Effector CD8-positive, alpha-beta T cell (primary cell): ENCODE measurements around the gene LGALS12.
"Not testable (repeated sequence)": the region's sequence is repeated elsewhere in the genome, so short reads cannot be mapped to it uniquely, and the experiment has no call there.

Experiments
- DNase-seq: peaks from one replicate; lab custom pipeline; 2025; lab: John Stamatoyannopoulos, UW

The LGALS12 gene

DNA sequence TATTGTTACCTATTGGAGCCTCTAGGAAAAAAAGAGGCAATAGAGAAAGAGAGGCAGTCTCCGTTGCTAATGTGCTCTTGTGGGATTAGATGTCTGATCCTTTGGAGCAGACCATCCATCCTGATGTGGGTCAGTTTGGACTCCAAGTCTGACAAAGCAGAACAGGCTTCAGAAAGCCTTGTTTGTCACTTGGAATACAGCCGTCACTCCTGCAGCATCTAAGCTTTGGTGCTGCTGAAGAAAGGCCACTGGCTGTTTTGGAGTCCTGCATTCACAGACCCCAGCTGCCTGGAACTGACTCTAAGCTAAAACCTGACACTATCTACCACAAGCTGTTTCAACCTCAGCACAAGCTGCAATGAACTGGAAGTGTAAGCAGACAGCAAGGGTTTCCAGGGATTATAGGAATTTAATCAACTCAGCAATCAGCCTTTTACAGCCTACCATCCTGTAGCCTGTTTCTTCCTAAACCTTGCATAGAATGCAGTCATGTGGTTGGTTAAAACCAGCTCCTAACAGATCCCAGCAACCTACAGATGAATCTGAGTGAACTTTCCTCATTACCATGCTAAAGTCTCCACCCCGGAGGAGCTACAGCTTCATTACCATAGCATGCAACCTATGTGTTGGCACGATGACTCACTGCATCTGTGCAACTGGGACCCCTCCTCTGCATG lies 27.1 kb downstream of the LGALS12 start:
- DNase-seq = no peak

DNA sequence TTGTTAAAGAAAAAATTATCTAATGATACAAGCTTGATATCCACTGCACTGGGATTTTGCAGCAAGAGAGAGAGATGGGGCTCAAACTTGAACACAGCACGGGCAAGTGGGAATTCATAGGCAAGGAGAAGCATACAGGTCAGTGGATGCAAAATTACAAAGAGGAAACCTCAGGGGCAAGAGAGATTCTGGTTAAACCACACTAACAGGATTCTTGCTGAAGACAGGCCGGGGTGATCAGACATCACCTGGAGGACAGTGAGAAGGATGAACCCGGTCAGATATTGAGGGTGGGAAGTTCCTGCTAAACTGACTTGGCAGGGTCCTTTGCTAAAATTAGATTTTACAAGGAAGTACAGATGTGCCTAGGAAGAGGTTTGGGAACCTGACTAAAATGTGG lies 28.2 kb downstream of the LGALS12 start:
- DNase-seq = no peak

DNA sequence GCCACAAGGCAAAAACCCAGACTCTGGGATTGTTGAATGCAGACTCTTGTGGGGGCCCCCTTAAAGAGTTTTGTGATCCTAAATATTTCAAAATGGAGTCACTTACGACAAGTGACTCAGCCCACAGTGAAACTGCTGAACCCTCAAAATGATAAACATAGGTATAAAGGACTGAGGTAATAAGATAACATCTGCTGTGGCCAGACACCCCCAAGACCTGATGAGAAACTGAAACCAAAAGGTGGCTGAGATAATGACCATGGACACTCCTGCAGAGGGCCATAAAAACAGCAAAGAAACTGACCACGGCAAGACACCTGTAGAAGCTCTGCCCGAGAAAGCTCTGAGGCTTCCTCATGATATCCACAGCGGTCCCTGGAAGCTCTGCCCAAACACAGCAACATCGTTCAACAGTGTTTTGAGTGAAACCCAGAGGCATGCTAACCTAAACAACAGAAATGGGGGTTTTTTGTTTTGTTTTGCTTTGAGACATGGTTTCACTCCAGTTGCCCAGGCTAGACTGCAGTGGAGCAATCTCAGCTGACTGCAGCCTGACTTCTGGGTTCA lies 29.1 kb downstream of the LGALS12 start:
- no peak for DNase-seq

DNA sequence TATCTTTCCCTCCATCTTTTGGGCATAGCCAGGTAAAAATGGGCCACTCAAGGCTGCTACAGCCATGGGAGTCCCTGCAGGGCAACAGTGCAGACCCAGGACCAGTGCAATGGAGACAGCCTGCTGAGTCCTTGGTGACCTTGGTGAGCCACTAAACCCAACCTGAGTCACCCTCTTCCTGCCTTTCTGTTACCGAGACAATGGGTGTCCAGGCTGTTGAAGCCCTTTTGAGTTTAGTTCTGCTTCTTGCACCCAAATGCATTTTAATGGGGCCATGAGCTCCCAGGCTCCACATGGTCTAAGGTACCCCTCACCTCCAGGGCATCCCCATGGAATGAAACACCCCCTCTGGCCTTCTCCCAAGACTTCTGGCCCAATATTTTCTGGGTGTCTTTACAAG lies 29.9 kb downstream of the LGALS12 start:
- no peak for DNase-seq

DNA sequence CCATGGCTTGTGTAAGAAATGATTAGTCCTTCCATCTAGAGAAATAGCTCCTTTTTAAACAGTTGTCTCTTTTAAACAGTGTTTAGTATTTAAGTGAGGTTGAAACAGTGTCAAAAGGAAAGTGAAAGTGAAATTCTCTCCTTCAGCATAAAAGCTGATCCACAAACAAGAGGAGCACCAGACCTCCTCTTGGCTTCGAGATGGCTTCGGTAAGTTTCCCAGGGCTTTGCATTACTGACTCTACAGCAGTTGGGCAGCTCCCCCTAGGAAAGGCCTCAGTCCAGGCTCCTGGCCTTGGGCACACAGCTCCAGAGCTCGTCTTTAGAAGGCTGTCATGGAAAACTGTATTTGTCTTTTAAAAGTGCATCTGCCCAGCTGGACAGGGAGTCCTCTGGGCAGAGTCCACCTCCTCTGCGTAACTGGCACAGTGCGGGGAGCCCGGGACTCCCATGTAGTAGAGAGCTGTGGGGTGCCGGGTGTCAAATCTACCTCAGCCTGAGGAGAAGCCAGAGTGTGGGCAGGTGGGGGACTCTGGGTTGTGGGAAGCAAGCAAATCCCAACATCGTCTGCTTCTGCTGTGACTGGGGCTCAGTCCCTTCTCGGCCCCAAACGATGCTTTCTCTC lies 30.9 kb downstream of the LGALS12 start, which contains the start of gene PLAAT4:
PLAAT4 (plus strand) TSS at position 140 of the 624 bp plus-strand sequence; CDS start at position 201, 61 bp downstream.
- peak; percentile 4 for DNase-seq

DNA sequence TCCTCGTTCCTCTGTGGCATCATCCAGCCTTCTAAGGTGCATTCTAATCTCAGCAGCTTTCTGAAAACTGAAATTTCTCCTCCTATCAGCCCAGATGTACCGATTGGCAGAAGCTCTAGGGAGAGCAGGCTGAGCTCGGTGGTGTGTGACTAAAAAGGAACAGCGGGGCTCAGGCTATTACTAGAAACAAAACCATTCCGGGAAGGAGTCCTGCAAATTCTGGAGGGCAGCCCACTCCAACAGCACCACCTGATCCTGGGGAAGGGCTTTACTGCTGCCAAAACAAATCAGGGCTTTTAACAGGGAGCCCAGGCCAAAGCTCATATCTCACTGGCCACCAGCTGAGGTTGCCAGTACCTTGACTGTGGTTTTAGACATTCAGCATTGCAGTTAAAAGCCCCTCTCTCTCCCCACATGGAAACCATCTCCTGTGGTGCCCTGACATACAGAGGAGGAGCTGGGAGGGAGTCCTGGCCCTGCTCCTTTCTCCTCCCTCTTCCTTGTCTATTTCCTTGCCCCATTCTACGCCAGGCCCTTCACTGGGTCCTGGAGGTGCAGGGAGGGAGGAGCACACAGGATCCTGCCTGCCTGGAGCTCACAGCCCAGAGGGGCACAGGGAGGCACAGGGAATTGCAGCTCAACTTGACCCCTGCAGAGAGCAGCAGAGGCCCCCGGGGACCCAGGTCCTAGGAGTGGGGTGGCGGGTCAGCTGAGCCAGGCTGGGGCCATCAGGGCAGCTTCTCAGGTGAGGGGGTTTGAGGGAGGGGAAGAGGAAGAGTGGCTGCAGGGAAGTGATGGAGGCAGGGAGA lies 31.6 kb downstream of the LGALS12 start:
- DNase-seq = no peak

DNA sequence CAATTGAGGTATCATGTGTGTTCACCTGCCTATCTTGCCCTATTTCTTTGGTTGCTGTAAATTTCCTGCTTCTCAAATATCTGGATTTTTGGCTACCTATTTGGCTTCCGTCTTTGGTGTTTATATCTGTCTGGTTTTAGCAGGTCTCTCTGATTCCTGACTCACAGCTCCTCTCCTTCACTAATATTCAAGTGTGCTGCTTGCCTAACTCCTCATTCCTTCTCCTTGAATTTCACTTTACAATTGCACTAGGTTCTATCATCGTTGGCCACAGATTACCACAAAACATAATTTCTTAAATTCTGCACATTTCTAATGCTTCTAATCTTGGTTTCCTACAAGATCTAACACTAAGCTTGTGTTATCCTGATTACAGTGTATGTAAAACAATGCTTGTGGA lies 36.6 kb downstream of the LGALS12 start:
- DNase-seq = not testable (repeated sequence)

DNA sequence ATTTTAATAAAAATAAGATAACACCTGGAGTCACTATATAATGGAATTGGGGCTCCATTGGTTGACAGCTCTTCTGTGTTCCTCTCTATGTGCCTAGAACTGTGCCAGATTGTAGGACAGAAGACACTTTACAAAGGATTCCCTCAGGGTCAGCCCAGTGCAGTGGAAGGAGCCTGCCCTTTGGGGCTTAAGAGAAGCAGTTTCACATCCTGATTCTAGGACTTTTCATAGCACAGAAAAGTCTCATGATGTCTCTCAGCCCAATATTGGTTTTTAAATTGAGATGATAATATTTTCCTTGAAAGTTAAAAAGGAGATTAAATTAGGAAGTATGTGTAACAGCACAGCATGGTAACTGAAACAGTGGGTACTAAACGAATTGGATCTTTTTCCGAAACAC lies 37.8 kb downstream of the LGALS12 start:
- no peak for DNase-seq

DNA sequence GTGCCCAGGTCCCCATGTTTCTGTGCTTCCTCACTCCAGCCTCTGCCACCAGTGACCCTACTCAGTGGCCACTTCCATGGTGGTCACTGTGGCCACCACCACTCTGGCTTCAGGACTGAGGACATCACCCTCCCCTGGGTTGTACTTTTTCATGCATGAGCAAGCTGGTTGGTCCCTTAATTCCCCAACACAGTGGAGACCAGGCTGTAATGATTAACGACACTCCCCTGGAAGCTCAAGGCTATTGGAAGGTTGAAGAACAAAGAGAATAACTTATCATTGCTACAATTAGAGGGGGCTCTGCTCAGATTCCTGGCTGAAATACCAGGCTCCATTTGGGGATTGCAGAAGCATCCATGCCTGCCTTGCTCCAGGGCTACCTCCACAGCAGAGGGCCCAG lies 41.2 kb downstream of the LGALS12 start:
- no peak for DNase-seq

DNA sequence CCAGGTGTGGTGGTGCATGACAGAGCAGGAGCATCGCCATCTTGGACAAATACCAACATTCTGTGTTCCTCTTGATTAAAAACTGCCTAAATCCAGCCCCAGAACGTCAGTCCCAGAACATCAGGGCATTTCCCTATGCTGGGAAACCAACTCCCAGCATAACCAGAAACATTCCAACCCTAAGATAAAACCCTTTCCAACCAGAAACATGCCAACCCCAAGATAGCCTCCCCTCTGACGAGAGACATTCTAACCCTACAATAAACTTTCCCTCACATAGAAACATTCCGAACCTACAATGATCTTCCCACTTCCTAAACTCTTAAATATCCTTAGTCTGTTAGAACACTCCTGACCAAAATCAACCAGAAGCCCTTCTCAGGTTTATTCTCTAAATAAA lies 42.3 kb downstream of the LGALS12 start:
- no peak for DNase-seq

DNA sequence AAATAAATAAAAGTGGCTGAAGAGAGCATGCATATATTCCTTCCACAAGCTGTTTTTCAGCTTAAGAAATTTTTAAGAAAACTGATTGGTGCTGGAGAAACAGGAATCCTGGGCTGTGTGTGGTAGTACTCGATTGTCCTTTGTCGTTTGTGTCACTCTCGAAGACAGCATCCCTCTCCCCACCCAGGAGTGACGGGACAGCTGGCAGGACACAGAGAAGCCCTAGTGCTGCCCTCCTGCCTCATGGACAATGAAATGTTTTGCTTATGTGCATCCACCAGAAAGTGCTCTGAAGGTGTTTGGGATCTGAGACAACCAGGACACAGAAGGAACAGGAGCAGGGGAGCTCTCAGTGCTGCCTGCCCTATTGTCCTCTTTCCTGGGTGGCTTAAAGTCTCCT lies 43.5 kb downstream of the LGALS12 start:
- no peak for DNase-seq

DNA sequence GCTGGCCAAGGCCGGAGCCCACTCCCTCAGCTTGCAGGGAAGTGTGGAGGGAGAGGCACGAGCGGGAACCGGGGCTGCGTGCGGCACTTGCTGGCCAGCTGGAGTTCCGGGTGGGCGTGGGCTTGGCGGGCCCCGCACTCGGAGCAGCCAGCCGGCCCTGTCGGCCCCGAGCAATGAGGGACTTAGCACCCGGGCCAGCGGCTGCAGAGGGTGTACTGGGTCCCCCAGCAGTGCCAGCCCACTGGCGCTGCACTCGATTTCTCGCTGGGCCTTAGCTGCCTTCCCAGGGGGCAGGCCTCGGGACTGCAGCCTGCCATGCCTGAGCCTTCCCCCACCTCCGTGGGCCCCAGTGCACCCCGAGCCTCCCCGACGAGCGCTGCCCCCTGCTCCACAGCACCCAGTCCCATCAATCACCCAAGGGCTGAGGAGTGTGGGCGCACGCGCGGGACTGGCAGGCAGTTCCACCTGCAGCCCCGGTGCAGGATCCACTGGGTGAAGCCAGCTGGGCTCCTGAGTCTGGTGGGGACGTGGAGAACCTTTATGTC lies 44.3 kb downstream of the LGALS12 start:
- not testable (repeated sequence) for DNase-seq

DNA sequence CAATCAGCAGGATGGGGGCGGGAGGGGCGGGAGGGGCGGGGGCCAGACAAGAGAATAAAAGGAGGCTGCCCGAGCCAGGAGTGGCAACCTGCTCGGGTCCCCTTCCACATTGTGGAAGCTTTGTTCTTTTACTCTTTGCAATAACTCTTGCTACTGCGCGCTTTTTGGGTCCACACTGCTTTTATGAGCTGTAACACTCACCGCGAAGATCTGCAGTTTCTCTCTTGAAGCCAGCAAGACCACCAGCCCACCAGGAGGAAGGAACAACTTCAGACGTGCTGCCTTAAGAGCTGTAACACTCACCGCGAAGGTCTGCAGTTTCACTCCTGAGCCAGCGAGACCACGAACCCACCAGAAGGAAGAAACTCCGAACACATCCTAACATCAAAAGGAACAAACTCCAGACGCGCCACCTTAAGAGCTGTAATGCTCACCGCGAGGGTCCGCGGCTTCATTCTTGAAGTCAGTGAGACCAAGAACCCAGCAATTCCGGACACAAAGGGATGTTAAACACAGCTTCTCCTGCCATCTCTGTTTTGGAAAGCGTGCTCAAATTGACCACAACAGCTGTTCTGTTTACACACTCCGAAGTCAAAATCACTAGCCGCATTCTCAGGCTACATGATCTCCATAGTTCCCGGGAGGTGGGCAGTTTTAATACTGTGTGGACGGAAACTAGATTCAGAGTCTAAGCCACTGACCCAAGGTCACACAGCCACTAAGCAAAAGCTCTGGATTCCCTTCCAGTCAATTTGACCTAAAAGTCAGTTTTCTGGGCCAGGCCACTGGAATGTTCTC lies 45.4 kb downstream of the LGALS12 start:
- DNase-seq = peak; percentile 36

DNA sequence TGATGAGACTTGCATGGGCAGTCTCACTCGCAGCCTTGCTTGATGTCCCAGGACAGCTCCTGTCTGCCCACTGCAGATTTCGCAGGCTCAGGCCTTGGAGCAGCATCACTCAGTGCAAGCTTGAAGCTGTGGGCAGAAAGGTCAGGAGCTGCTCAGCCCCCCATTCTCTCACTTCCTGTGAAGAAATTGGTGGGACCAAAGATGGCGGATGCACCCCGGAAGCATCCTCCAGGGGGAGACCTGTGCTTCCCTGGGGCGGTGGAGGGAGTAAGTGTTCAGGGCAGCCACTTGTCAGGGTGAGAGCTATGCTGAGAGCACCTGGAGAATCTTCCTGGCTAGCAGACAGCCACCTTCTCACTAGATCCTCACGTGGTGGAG lies 46.0 kb downstream of the LGALS12 start:
- DNase-seq = peak; percentile 24

DNA sequence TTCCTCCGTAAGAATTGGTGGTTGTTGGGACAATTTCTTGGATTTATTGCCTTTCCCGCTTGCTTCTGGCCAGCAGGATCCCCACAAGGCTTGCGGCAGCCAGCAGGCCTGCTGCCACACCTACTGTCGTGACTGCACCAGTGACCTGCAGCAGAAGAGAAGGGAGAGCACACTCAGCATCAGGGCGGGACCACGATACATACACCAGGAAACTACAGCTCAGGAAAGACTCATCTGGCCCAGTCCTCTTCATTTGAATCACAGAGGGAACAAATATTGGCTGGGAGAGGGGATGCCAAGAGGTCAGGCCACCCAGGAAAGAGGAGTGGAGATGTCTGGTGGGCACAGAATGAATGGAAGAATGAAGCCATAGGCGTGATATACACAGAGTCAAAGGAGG lies 47.0 kb downstream of the LGALS12 start:
- no peak for DNase-seq

DNA sequence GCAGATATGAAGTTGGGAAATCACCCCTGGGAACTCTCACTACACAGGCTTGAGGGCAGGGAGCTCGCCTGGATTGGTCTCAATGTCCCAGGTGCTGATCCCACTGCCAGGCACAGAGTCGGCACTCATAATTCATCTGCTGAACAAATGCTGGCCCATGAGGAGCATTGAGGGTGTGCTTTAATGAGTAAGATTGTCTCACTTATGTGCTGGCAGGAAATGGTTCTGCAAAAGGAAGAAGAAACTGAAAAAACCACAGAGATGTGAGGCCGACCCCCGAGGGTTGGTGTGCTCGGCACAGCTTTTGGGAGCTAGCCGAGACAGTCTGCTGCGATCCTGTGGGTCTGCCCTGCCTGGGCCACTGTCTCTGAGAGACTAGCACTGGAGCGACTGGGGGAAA lies 47.9 kb downstream of the LGALS12 start:
- no peak for DNase-seq

DNA sequence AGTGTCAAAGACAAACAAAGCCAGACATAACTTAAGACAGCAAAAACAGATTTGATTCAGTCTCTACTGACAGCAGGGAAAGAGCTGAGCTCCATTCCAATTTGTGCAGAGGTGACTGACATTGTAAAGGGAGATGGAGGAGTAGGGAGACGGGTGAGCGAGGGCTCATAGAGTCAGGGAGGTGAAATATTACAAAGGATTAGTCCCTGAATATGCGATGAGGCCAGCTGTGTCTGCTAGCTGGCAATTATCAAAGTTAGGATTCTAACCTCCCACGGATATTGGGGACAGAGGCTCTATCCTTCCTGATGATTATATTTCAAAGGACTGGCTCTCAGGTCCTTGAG lies 49.0 kb downstream of the LGALS12 start:
- no peak for DNase-seq

DNA sequence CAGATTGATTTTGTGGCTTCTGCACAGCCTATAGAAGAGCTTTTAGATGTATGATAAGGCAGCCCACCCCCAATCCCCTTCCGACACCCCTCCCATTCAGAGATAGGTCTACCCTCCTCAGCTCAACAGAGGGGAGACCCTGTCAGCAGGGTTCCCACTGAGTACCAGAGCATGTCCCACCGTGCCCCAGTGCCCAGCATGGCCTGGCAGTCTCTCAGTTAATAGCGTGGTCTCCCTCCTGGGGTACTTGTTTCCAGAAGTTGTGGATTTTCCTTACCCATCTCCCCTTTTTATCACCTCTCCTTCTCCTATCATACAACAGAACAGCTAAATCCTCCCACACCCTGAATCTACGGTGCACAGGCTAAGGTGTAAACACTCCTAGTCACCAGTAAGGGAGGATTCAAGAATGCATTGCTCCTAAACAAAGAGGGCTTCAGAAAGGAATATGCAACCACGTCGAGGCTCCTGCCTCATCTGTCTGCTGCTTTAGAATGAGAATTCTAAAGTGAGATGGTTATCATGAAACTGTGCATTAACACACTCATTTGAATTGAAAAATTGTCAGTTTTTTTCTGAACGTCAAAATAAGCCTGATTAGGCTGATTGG lies 50.6 kb downstream of the LGALS12 start:
- DNase-seq = no peak

DNA sequence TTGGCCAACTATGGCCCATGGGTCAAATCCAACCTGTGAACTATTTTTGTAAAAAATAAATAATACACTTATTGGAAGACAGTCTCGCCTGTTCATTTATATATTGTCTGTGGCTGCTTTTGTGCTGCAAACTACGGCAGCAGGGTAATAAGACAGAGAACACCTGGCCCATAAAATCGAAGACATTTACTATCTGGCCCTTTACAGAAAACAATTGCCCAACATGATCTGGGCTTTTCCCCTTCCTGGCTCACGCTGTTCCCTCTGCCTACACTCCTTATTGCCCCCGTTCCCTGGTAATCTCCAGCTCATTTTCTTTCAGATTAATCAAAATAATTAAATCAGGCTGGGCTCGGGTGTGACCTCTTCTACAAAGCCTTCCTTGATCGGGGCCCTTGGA lies 51.7 kb downstream of the LGALS12 start:
- no peak for DNase-seq

DNA sequence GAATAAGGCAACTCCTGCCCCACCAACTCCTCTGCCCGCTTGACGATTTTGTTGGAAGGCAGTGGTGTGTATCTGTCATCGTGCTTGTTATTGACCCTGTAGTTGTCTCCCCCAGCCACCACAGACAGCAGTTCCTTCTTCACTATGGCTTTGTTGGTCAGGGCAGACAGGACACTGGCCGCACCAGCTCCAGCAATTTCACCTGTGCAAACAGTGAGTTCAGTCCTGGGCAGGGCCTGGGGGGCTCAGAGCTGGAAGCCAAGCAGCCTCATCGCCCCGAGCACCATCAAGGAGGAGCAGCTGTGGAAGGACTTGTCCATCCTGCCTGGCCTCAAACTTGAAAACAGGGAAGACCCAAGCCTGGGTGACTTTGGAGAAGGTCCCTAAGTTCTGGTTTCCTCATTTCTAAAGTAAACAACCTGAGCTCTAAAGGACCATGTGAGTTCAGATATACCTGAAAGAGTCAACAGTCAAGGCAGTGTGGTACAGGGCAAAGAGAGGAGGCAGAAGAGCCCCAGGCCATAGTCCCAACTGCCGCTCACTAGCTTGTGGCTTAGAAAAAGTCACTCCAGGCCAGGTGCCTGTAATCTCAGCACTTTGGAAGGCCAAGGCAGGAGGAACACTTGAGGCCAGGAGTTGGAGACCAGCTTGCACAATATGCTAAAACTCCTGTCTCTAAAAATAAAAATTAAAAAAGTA lies 52.7 kb downstream of the LGALS12 start:
- DNase-seq = no peak
